ENCODE data around the gene KIF17. TPM values are rescaled to one million over a fixed set of nuclear protein-coding genes. Genes with fewer than 3 reads are reported as not detected.

KIF17 gene
- total RNA-seq, 1 donor from 2014 or later, result 3.3 TPM

DNA sequence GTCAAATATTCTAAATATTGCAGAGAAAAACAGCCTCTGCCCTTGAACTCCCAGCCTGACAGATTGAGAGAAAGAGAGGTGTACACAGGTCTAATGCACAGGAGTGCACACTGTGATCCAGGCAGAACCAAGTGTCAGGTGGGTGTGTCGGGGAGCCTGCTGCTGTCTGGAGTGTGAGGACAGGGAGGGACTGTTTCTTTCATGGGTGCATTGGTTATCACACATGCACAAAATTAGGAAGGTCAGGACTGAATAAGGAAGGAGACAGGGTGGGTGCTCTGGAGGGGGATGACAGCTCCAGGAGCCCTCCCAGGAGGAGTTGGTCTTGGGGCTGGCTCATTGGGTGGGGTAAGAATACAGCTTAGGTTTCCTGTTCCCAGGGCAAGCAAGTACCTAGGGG is 97.8 kb downstream of the KIF17 start:
- H3K4me3 ChIP-seq (ENCODE audit: low read depth, low read length), result no peak overlapping the region
- no peak for TF ChIP-seq CTCF (conservative IDR thresholded peaks at IDR 0.05; ENCODE audit: low read depth, low read length)
- no peak for DNase-seq (ENCODE audit: low read depth)

DNA sequence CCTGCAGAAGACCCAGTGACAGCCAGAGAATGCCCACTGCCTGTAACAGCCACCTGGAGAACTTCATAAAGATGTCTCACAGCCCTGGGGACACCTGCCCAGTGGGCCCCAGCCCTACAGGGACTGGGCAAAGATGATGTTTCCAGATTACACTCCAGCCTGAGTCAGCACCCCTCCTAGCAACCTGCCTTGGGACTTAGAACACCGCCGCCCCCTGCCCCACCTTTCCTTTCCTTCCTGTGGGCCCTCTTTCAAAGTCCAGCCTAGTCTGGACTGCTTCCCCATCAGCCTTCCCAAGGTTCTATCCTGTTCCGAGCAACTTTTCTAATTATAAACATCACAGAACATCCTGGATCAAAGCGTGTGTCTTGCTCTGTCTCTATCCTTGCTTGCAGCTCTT is 99.3 kb downstream of the KIF17 start:
- TF ChIP-seq CTCF (conservative IDR thresholded peaks at IDR 0.05; ENCODE audit: low read depth, low read length), result no peak
- DNase-seq (ENCODE audit: low read depth), result no peak
- H3K4me3 ChIP-seq (ENCODE audit: low read depth, low read length), result no peak overlapping the region

DNA sequence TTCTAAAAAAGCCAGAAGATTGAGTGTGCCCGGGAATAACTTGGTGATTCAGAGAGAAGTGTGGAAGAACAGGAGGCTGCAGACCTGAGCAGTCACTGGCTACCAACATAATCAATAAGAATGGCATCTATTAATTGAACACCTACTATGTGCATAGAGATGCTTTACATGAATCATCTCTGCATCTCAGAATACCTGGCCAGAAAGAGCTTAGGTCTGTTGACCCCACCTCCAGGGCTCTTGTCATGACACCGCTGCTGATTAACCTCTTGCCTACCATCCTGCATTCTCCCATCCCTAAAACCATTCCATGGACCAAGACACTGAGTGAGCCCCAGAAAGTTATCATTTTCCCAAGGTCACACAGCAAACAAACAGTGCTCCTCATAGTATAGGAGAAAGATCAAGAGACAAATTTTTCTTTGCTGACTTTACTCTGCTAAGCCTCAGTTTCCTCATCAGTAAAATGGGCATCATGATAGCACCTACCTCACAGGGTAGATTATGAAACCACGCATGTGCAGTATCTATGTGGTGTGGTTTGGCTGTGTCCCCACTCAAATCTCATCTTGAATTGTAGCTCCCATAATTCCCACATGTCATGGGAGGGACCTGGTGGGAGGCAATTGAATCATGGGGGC is 100.8 kb downstream of the KIF17 start:
- DNase-seq (ENCODE audit: low read depth), result no peak
- no peak for TF ChIP-seq CTCF (conservative IDR thresholded peaks at IDR 0.05; ENCODE audit: low read depth, low read length)
- no peak overlapping the region for H3K4me3 ChIP-seq (ENCODE audit: low read depth, low read length)

DNA sequence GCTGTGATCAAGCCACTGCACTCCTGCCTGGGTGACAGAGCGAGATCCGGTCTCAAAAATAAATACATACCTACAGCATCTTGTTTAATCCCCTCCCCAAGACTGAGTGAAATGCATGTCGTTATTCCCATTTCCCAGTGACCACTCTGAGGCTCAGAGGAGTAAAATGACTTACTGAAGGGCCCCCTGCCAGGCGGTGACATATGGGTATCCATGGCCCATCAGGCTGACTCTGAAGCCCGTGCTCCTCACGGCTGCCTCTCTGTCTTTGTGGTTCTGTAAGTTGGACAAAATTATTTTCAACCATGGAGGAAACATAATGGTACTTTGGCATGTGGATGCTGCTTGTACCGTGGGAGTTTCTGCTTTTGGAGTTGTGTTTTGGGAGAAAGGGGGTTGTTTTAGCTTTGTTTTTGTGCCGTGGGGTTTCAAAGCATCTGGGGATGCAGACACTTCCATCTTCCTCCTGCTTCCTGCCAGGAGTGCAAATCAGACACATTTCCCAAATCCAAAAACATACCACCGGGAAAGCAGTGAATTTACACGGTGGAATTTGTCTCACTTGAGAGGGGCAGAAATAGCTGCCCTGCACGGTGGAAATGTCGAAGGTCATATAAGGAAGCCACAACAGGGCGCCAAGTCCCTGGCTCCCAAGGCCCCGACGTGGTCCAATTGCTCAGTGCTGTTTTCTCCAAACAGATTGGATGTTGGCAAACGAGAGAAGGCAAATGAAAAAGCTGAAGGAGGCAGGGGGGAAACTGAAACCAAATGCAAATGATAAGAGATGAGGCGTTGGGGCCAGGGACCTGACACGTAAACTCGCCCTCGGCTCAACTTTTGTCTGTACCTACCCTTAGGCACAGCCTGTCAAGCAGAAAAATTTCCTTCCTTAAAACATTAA is 101.6 kb downstream of the KIF17 start:
- DNase-seq (ENCODE audit: low read depth), result no peak
- H3K4me3 ChIP-seq (ENCODE audit: low read depth, low read length), result no peak overlapping the region
- TF ChIP-seq CTCF (conservative IDR thresholded peaks at IDR 0.05; ENCODE audit: low read depth, low read length), result no peak

GRCh38 chr1:20614131-20614579 is 103.7 kb downstream of the KIF17 start:
- H3K4me3 ChIP-seq (ENCODE audit: low read depth, low read length), result no peak overlapping the region
- no peak for DNase-seq (ENCODE audit: low read depth)
- TF ChIP-seq CTCF (conservative IDR thresholded peaks at IDR 0.05; ENCODE audit: low read depth, low read length), result no peak

Other genes starting within 250 kb of the KIF17 start
- 18.2 and 19.7 TPM in 2 replicates for gene CAMK2N1, start 231.8 kb downstream of the KIF17 start, total RNA-seq
- gene MUL1, start 209.9 kb downstream of the KIF17 start, total RNA-seq, result 24.6 and 30.4 TPM in 2 replicates
- 0.36 and 0.81 TPM in 2 replicates for gene FAM43B, start 165.4 kb downstream of the KIF17 start, total RNA-seq
- 6.0 and 10.1 TPM in 2 replicates for gene CDA, start 128.9 kb downstream of the KIF17 start, total RNA-seq
- gene PINK1, start 84.5 kb downstream of the KIF17 start, total RNA-seq, result 42.4 and 44.3 TPM in 2 replicates
- gene DDOST, start 56.6 kb downstream of the KIF17 start, total RNA-seq, result 191 and 331 TPM in 2 replicates
- 15.2 and 23.8 TPM in 2 replicates for gene SH2D5, start 14.7 kb upstream of the KIF17 start, total RNA-seq
- 120 and 142 TPM in 2 replicates for gene HP1BP3, start 69.3 kb upstream of the KIF17 start, total RNA-seq